ENCODE measurements around the gene WDR13.
A peak's percentile ranks its signal among the peaks of the same experiment; 100 is the strongest.
"Not testable (repeated sequence)": the region's sequence is repeated elsewhere in the genome, so short reads cannot be mapped to it uniquely, and the experiment has no call there.

WDR13 gene

GRCh38 chrX:48597353-48598264, at the start of gene WDR13:
Gene WDR13 (plus strand): TSS chrX:48597492. CDS start chrX:48597997, 505 bp downstream.
- DNase-seq = peak; percentile 83 to 92

DNA sequence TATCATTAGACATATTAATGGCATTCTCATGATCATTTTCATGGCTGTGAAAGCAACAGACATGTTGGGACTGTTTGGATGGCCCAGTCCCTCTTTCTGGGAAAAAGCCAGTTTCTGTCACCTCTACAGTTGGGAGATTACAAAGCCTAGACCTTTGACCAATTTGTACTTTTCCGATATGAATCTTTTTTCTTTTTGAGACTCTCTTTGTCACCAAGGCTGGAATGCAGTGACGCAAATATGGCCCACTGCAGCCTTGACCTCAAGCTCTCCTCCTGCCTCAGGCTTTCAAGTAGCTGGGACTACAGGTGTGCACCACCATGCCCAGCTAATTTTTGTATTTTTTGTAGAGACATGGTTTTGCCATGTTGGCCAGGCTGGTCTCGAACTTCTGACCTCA, 48.4 kb upstream of the WDR13 start:
- DNase-seq = no peak

DNA sequence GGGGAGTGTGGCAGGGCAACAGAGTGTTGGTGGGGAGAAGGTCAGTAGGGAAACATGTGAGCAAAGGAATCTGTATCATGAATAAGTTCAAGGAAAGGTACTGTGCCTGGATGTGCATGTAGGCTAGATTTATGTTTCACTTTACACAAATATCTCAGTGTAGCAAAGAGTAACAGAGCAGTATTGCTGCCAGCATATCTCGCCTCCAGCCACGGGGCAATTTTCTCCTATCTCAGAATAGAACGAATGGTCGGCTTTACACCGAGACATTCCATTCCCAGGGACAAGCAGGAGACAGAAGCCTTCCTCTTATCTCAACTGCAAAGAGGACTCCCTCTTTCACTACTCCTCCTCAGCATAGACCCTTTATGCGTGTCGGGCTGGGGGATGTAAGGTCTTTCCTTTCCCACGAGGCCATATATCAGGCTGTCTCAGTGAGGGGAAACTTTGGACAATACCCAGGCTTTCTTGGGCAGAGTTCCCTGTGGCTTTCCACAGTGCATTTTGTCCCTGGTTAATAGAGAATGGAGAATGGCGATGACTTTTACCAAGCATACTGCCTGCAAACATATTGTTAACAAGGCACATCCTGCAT, 41.5 kb upstream of the WDR13 start:
- DNase-seq = not testable (repeated sequence)

GRCh38 chrX:48558271-48558670, 39.0 kb upstream of the WDR13 start:
- DNase-seq = no peak

GRCh38 chrX:48559636-48560035, 37.7 kb upstream of the WDR13 start:
- DNase-seq = no peak

- DNase-seq = no peak
These were observed 37.2 kb upstream of the WDR13 start for GRCh38 chrX:48560056-48560455.

DNA sequence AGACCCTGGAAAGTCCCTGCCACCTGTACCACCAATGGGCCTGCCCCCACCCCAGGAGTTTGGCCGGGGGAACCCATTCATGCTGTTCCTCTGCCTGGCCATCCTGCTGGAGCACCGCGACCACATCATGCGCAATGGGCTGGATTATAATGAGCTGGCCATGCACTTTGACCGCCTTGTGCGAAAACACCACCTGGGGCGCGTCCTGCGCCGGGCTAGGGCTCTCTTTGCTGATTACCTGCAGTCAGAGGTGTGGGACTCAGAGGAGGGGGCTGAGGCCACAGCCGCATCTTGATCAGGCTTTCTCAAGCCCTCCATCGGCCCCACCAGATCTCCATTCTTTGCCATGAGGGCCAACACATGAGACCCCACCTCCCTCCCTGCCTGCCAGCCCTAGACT, 36.6 kb upstream of the WDR13 start:
- DNase-seq = no peak

DNA sequence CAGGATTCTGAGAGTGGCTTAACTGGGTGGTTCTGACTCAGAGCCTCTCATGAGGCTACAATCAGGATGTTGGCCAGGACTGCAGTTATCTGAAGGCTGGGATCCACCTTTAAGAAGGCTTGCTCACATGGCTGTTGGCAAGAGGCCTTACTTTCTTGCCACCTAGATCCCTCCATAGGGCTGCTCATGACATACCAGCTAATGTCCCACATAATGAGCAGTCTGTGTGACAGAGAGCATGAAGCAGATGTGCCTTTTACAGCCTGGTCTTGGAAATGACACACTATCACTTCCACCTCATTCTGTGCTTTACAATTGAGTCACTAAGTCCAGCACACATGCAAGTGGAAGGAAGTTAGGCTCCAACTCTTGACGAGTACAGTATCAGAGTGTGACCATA, 27.3 kb upstream of the WDR13 start:
- no peak for DNase-seq

DNA sequence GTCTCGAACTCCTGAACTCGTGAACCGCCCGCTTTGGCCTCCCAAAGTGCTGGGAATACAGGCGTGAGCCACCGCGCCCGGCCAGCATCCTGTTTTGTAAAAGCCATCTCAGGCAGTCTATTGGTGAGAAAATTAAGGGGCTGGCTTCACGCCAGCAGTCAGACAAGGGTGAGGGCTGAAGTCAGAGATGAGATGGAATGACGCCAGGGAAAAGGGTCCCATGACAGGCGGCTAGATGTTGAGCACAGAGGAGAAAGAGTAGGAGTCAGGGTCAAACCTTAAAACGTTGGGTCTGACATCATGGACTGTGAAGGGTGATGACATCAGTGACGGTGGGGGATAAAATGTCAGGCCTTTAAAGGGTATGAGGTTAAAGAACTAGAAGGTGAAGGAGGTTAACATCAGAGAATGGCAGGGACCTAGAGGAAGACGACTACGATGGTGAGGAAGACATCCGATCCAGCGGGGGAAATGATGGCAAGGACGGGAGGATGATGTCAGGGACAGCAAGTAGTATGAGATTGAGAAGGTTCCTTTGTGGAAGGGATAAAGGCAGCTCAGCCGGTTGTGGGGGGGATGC, 23.5 kb upstream of the WDR13 start:
- DNase-seq = peak in 1 of 2 experiments; percentile 3

GRCh38 chrX:48574270-48575266, 22.7 kb upstream of the WDR13 start, which contains the start of gene RBM3:
Gene RBM3 (plus strand): TSS chrX:48574484. CDS start chrX:48575181, 697 bp downstream.
- DNase-seq = peak; percentile 81 to 94

GRCh38 chrX:48575642-48576041, 21.6 kb upstream of the WDR13 start:
- DNase-seq = no peak

DNA sequence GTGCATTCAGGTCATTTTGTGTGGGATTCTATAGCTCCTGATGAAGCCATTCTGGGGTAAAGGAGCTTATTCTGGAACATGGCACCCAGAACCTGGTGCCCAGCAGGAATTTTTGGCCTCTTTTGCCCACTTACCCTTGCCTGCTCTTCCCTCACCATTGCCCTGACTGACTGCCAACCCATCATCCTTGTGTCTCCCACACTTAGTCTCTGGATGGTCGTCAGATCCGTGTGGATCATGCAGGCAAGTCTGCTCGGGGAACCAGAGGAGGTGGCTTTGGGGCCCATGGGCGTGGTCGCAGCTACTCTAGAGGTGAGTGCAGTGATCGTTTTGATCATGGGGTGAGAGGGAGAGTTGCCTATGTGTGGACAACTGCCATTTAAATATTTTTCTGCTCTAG, 21.2 kb upstream of the WDR13 start:
- DNase-seq = no peak

- no peak for DNase-seq
These were observed 18.6 kb upstream of the WDR13 start for GRCh38 chrX:48578661-48579128.

GRCh38 chrX:48579259-48579658, 18.0 kb upstream of the WDR13 start:
- DNase-seq = no peak

GRCh38 chrX:48580662-48581061, 16.6 kb upstream of the WDR13 start:
- DNase-seq = no peak

GRCh38 chrX:48584698-48585097, 12.6 kb upstream of the WDR13 start:
- no peak for DNase-seq

DNA sequence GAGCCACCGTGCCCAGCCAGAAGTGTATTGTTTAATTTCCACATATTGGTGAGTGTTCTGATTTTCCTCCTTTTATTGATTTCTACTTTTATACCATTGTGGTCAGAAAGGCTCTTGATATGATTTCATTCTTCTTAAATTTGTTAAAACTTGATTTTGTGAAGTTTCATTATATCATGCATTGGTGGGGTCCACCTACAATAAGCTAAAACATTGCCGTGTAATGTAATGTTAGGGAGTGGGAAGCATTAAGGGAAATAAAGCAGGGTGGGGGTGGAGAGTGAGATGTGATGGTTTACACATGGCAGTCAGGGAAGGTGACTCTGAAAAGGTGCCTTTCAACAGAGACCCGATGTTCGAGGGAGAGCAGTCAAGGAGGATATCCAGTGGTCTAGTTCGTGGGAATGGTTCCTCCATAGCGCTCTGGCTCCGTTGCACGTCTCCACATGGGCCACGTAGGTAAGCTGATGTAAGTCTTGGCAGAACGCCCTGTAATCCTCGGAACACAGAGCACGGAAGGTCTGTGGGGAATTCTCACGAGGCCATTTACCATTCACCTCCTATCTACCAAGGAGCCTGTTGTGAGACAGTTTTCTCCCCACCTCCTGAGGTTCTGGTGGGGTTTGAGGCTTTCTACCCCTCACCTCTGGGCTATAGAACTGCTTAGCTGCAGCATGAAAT, 7.7 kb upstream of the WDR13 start:
- no peak for DNase-seq

GRCh38 chrX:48590203-48591103, 6.8 kb upstream of the WDR13 start:
- DNase-seq = no peak

DNA sequence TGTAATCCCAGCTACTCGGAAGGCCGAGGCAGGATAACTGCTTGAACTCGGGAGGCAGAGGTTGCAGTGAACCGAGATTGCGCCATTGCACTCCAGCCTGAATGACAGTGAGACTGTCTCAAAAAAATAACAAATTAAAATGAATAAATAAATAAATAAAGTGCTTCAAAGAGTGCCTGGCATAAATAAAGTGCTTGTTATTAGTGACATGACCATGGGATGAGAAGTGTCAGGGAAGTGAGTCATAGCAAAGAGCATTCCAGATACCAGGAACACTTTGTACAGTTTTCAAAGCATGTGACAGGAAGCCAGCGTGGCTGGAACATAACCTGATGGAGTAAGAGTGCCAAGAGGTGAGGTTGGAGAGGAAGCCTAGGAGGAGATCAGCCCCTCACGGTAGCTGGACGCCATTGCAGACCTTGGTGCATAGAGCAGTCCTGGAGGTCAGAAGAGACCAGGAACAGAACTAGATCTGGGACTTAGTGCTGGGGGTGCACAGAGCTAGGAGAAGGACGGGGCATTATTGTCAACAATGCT, 6.0 kb upstream of the WDR13 start:
- DNase-seq = no peak

GRCh38 chrX:48592971-48593370, 4.3 kb upstream of the WDR13 start:
- DNase-seq = no peak

Data from stimulated activated CD4-positive, alpha-beta T cell treated with anti-CD3 and anti-CD28 coated beads, Interleukin-4, amount 100 ng/mL, for 4 hours (primary cell).